Ishikawa (cell line): ENCODE data around the gene NEAT1.

ENCODE experiments used
- FOXM1 ChIP-seq: IDR thresholded peaks from 2 replicates; pipeline ENCODE4 v1.6.1; 2012; ENCODE audit warnings: low read depth, borderline replicate concordance
- TEAD4 ChIP-seq: IDR thresholded peaks from 2 replicates; pipeline ENCODE4 v1.6.1; 2012
- USF1 ChIP-seq: IDR thresholded peaks from 2 replicates; pipeline ENCODE4 v1.6.1; 2012
- ZBTB7A ChIP-seq: IDR thresholded peaks from 2 replicates; pipeline ENCODE4 v1.6.1; 2012; ENCODE audit warnings: low read depth

GRCh38 chr11:65479184-65480145 lies 56.9 kb downstream of the NEAT1 start:
- TF ChIP-seq USF1 = no peak
- no peak for TF ChIP-seq FOXM1
- TF ChIP-seq ZBTB7A = no peak
- TF ChIP-seq TEAD4 = no peak
